Superior temporal gyrus (tissue), 1 donor: Measurements from ENCODE around the gene SH3PXD2A.

ENCODE experiments used
- DNase-seq: peaks from one replicate; pipeline ENCODE4 v3.0.0-alpha.2; 2016; ENCODE audit errors: extremely low spot score

SH3PXD2A gene

GRCh38 chr10:103706762-103707161 lies 148.6 kb downstream of the SH3PXD2A start:
- no peak for DNase-seq

GRCh38 chr10:103706047-103706446 lies 149.3 kb downstream of the SH3PXD2A start:
- DNase-seq, result peak; percentile 5

- peak; percentile 7 for DNase-seq
Measured at GRCh38 chr10:103703941-103704919, 151.1 kb downstream of the SH3PXD2A start.

- no peak for DNase-seq
Measured at GRCh38 chr10:103701380-103702222, 153.8 kb downstream of the SH3PXD2A start.

GRCh38 chr10:103700436-103700715 lies 155.0 kb downstream of the SH3PXD2A start:
- DNase-seq, result no peak

- DNase-seq, result peak; percentile 88
Measured at GRCh38 chr10:103699611-103700435, 155.6 kb downstream of the SH3PXD2A start.

- DNase-seq, result peak; percentile 18
Measured at GRCh38 chr10:103698266-103698665, 157.1 kb downstream of the SH3PXD2A start.

GRCh38 chr10:103697787-103698186 lies 157.6 kb downstream of the SH3PXD2A start:
- no peak for DNase-seq

GRCh38 chr10:103696411-103697145 lies 158.8 kb downstream of the SH3PXD2A start:
- DNase-seq, result peak; percentile 75

GRCh38 chr10:103696094-103696410 lies 159.3 kb downstream of the SH3PXD2A start:
- no peak for DNase-seq

- no peak for DNase-seq
Measured at GRCh38 chr10:103695584-103696005, 159.8 kb downstream of the SH3PXD2A start.

GRCh38 chr10:103693812-103694205 lies 161.6 kb downstream of the SH3PXD2A start:
- no peak for DNase-seq

- DNase-seq, result peak; percentile 45
Measured at GRCh38 chr10:103692952-103693811, 162.2 kb downstream of the SH3PXD2A start.

- peak; percentile 22 for DNase-seq
Measured at GRCh38 chr10:103692436-103692951, 162.9 kb downstream of the SH3PXD2A start.

- DNase-seq, result peak; percentile 42
Measured at GRCh38 chr10:103691723-103692435, 163.5 kb downstream of the SH3PXD2A start.

GRCh38 chr10:103691267-103691666 lies 164.1 kb downstream of the SH3PXD2A start:
- peak; percentile 44 for DNase-seq

- peak; percentile 89 for DNase-seq
Measured at GRCh38 chr10:103690281-103690680, 165.1 kb downstream of the SH3PXD2A start.

GRCh38 chr10:103688491-103688890 lies 166.9 kb downstream of the SH3PXD2A start:
- no peak for DNase-seq

GRCh38 chr10:103687718-103688117 lies 167.7 kb downstream of the SH3PXD2A start:
- no peak for DNase-seq
